Neural cell (in vitro differentiated cells): Measurements from ENCODE around the gene TARS3. TPM values are rescaled to one million over a fixed set of nuclear protein-coding genes. Genes with fewer than 3 reads are reported as not detected.

Source experiments
- H2AFZ ChIP-seq: fragments of 200-600, 300-800 bp; sonication (generic), shearing (Covaris generic); 2 replicates; pipeline ENCODE4 v1.6.0; 2014; ENCODE audit warnings: low read depth, mild to moderate bottlenecking, antibody characterized with exemption, low read length, moderate library complexity
- H3F3A ChIP-seq: fragments of 200-600 bp; shearing (Covaris generic); 2 replicates; pipeline ENCODE4 v1.6.1; 2016; ENCODE audit warnings: mild to moderate bottlenecking, moderate library complexity, mixed read lengths, antibody characterized with exemption, low read length; ENCODE audit not compliant: insufficient read depth, poor library complexity, severe bottlenecking
- H3K27ac ChIP-seq: fragments of 200-600, 300-800 bp; sonication (generic), shearing (Covaris generic); 2 replicates; pipeline ENCODE4 v1.5.1; 2014; ENCODE audit warnings: mild to moderate bottlenecking, low read length, moderate library complexity
- H3K27me3 ChIP-seq: fragments of 300-800, 200-600 bp; sonication (generic), shearing (Covaris generic); 2 replicates; pipeline ENCODE4 v1.6.0; 2014; ENCODE audit warnings: mild to moderate bottlenecking, low read depth, low read length, moderate library complexity; ENCODE audit not compliant: insufficient read depth
- H3K36me3 ChIP-seq: fragments of 300-800, 200-600 bp; sonication (generic), shearing (Covaris generic); 2 replicates; pipeline ENCODE4 v1.5.1; 2014; ENCODE audit warnings: mild to moderate bottlenecking, antibody characterized with exemption, low read length, moderate library complexity; ENCODE audit not compliant: insufficient read depth
- H3K4me2 ChIP-seq: fragments of 300-800, 200-600 bp; sonication (generic), shearing (Covaris generic); 2 replicates; pipeline ENCODE4 v1.6.0; 2014; ENCODE audit warnings: mild to moderate bottlenecking, low read length
- H3K4me3 ChIP-seq: fragments of 300-800, 200-600 bp; sonication (generic), shearing (Covaris generic); 2 replicates; pipeline ENCODE4 v1.5.1; 2014; ENCODE audit warnings: mild to moderate bottlenecking, low read length, moderate library complexity
- H3K79me2 ChIP-seq: fragments of 200-600 bp; shearing (Covaris generic); replicated peaks from 2 replicates; pipeline ENCODE4 v1.6.0; 2014; ENCODE audit warnings: mild to moderate bottlenecking, low read length, moderate library complexity; ENCODE audit not compliant: insufficient read depth
- H3K9ac ChIP-seq: fragments of 300-800, 200-600 bp; sonication (generic), shearing (Covaris generic); 2 replicates; pipeline ENCODE4 v1.6.1; 2016; ENCODE audit warnings: mild to moderate bottlenecking, low read length, mixed read lengths
- H3K9me2 ChIP-seq: fragments of 200-600 bp; shearing (Covaris generic); 2 replicates; pipeline ENCODE4 v1.6.1; 2016; ENCODE audit warnings: mild to moderate bottlenecking, low read length, mixed read lengths; ENCODE audit not compliant: insufficient read depth
- H3K9me3 ChIP-seq: fragments of 200-600, 300-800 bp; sonication (generic), shearing (Covaris generic); 2 replicates; pipeline ENCODE4 v1.6.1; 2016; ENCODE audit warnings: mild to moderate bottlenecking, mixed run types, low read length, moderate library complexity, mixed read lengths
- H4K20me1 ChIP-seq: fragments of 200-600 bp; shearing (Covaris generic); 2 replicates; pipeline ENCODE4 v1.6.1; 2016; ENCODE audit warnings: mild to moderate bottlenecking, mixed run types; ENCODE audit not compliant: insufficient read depth
- CTCF ChIP-seq: fragments of 450-650 bp; IDR thresholded peaks from 2 replicates; pipeline ENCODE4 v1.5.1; 2014; ENCODE audit warnings: antibody characterized with exemption, mild to moderate bottlenecking, moderate library complexity; ENCODE audit not compliant: poor library complexity, severe bottlenecking
- EP300 ChIP-seq: fragments of 450-650 bp; conservative IDR thresholded peaks from 2 replicates; pipeline ENCODE4 v1.6.1; 2014; ENCODE audit warnings: antibody characterized with exemption, mild to moderate bottlenecking, moderate library complexity; ENCODE audit not compliant: poor library complexity, severe bottlenecking
- MXI1 ChIP-seq: fragments of 450-650 bp; conservative IDR thresholded peaks from 2 replicates; pipeline ENCODE4 v1.6.1; 2014; ENCODE audit warnings: antibody characterized with exemption, mild to moderate bottlenecking; ENCODE audit not compliant: poor library complexity, severe bottlenecking
- POLR2AphosphoS5 ChIP-seq: IDR thresholded peaks from 2 replicates; pipeline ENCODE4 v1.6.1; 2012
- REST ChIP-seq: IDR thresholded peaks from 2 replicates; pipeline ENCODE4 v1.6.1; 2012; ENCODE audit warnings: borderline replicate concordance
- SMC3 ChIP-seq: fragments of 450-650 bp; conservative IDR thresholded peaks from 2 replicates; pipeline ENCODE4 v1.6.1; 2014; ENCODE audit warnings: antibody characterized with exemption, mild to moderate bottlenecking, moderate library complexity; ENCODE audit not compliant: poor library complexity
- polyA plus RNA-seq: library from polyadenylated mRNA; depleted of rRNA; stranded (reverse); fragments of >200 nt; gene quantifications from 2 replicates; pipeline ENCODE4 v1.2.3, GENCODE V29; 2014

TARS3 gene
- polyA plus RNA-seq, 1 donor from 2014 or later: 27.1 TPM

- Histone ChIP-seq H3K9me3 (no peaks in the 10 kb centered on the region), H3K4me2 (no peak overlapping the region), H3K79me2 (no peaks in the 10 kb centered on the region), H3K4me3 (no peak overlapping the region), H3K27me3 (no peaks in the 10 kb centered on the region), H3K9ac (no peak overlapping the region), H3K27ac (no peak overlapping the region), H4K20me1 (no peaks in the 10 kb centered on the region), H3K9me2 (no peaks in the 10 kb centered on the region), H3F3A (no peaks in the 10 kb centered on the region), H2AFZ (no peak overlapping the region), H3K36me3 (no peaks in the 10 kb centered on the region)
- TF ChIP-seq REST (no peak), EP300 (no peak), CTCF (no peak), POLR2AphosphoS5 (no peak)
These were observed 113.3 kb downstream of the TARS3 start for GRCh38 chr15:101611007-101611406.

GRCh38 chr15:101610611-101611000 lies 113.7 kb downstream of the TARS3 start:
- Histone ChIP-seq H3K4me3 (no peak overlapping the region), H3K27me3 (no peaks in the 10 kb centered on the region), H3K36me3 (no peaks in the 10 kb centered on the region), H3K9ac (no peak overlapping the region), H3F3A (no peaks in the 10 kb centered on the region), H3K79me2 (no peaks in the 10 kb centered on the region), H2AFZ (no peak overlapping the region), H3K4me2 (no peak overlapping the region), H3K27ac (no peak overlapping the region), H3K9me2 (no peaks in the 10 kb centered on the region), H3K9me3 (no peaks in the 10 kb centered on the region), H4K20me1 (no peaks in the 10 kb centered on the region)
- TF ChIP-seq MXI1 (no peak), EP300 (no peak), CTCF (no peak), POLR2AphosphoS5 (no peak), SMC3 (no peak)
